ENCODE measurements around the gene TMEM154.

DNA sequence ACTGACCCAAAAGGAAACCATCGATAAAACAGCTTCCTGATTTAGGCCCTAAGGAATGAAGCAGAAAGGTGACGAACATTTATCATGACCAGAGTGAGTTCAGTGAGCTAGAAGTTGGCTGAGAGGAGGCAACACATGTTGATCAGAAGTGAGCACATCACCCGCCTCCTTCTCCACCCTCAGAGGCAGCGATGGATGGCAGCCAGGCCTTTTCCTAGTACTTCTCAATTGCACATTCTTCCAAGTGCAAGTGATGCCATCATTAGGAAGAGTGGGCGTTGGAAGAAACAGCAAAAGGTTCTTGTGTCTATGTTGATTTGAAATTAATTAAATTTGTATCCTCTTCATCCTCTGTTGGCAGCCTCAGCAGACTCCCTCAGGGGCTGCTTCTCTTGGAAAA, 51.7 kb downstream of the TMEM154 start:
- no peak for TF ChIP-seq POLR2AphosphoS5 (IDR thresholded peaks at IDR 0.05; ENCODE audit: low read depth, low read length)
- TF ChIP-seq TAF1 (IDR thresholded peaks at IDR 0.05; ENCODE audit: low read depth, low read length): no peak
